Breast epithelium (tissue), 4 donors: ENCODE data around the gene CHD5. TPM values are rescaled to one million over a fixed set of nuclear protein-coding genes. Genes with fewer than 3 reads are reported as not detected.

Source experiments
- DNase-seq, 2 donors: peaks; one replicate each; pipeline ENCODE4 v3.0.0-alpha.2; 2019; ENCODE audit warnings: low spot score in 2 of 2
- H3K27ac ChIP-seq, 2 donors: fragments of 200-600 bp; sonication (generic) in 1 of 2; one replicate each; pipeline ENCODE4 v1.5.1; 2016 to 2019; ENCODE audit warnings: mild to moderate bottlenecking in 1 of 2
- H3K27me3 ChIP-seq, 2 donors: fragments of 200-600 bp; sonication (generic) in 1 of 2; one replicate each; pipeline versions ENCODE4 v1.5.1 to v1.6.0; 2017 to 2019; ENCODE audit warnings: control low read depth in 1 of 2, mild to moderate bottlenecking in 1 of 2
- H3K36me3 ChIP-seq: fragments of 200-600 bp; one replicate; pipeline ENCODE4 v1.5.1; 2019
- H3K4me1 ChIP-seq, 2 donors: fragments of 200-600 bp; sonication (generic); one replicate each; pipeline ENCODE4 v1.5.1; 2016 to 2019; ENCODE audit warnings: control low read depth in 1 of 2
- H3K4me3 ChIP-seq, 3 donors: fragments of 200-600 bp; sonication (generic); 1 replicate in 2 of 3; 2 replicates in 1 of 3; pipeline ENCODE4 v1.5.1; 2016 to 2019; ENCODE audit warnings: mild to moderate bottlenecking in 3 of 3, moderate library complexity in 2 of 3
- H3K9me3 ChIP-seq, 2 donors: fragments of 200-600 bp; sonication (generic) in 1 of 2; one replicate each; pipeline ENCODE4 v1.5.1; 2016 to 2019; ENCODE audit warnings: control low read depth in 1 of 2
- CTCF ChIP-seq, 3 donors: fragments of 450-650 bp; IDR thresholded peaks; one replicate each; pipeline ENCODE4 v1.5.1; 2016 to 2017; ENCODE audit warnings: antibody characterized with exemption in 3 of 3, mild to moderate bottlenecking in 3 of 3, moderate library complexity in 3 of 3
- POLR2A ChIP-seq: fragments of 450-650 bp; IDR thresholded peaks from one replicate; pipeline ENCODE4 v1.6.1; 2016; ENCODE audit warnings: antibody characterized with exemption, mild to moderate bottlenecking, moderate library complexity
- POLR2AphosphoS5 ChIP-seq, 3 donors: sonication (generic); formaldehyde crosslinking; IDR thresholded peaks; one replicate each; pipeline ENCODE4 v1.6.1; 2017; ENCODE audit warnings: antibody characterized with exemption in 3 of 3
- intact Hi-C: fragments of 100-400 bp; cut with DNase I; formaldehyde crosslinking; loops from one replicate; pipeline ENCODE4 v1.15.1; 2023; ENCODE audit warnings: low total_unique reads
- total RNA-seq, 3 donors: library from RNA; depleted of rRNA; stranded (reverse); fragments of >200 nt; gene quantifications; one replicate each; pipeline ENCODE4 v1.1.0, GENCODE V29; 2016

Gene CHD5
- total RNA-seq, 3 donors from 2014 or later, result under 0.01 to 0.33 (median 0.15) TPM

DNA sequence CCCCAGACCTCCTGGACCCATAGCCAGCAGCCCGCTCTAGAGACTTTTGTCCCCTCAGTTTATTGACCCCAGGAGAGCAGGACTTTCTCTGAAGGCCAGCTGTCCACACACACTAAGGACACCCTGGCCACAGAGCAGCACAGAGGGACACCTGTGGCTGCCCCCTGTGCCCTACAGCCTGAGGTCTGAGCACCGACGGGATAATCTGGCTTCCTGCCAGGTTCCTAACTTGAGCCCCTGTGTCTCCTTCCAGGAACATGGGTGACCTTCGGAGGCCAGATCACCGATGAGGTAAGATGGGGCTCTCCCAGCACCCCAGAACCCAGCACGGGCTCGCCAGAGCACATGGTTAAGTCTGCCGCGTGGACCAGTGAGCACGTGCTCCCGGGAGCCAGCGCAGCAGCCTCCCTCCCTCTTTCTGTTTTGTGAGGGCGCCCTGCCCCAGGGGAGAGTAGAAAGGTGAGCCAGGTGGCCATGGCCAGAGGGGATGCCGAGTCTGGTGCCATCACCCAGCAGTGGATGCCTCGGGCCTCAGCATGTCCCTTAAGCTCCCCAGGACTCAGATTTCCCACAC is 106.6 kb downstream of the CHD5 start:
- no peak for TF ChIP-seq POLR2AphosphoS5 (IDR thresholded peaks at IDR 0.05)
- no peak for TF ChIP-seq POLR2A
- no peak for TF ChIP-seq CTCF (IDR thresholded peaks at IDR 0.05)
- no peaks in the 10 kb centered on the region for H3K4me1 ChIP-seq
- H3K36me3 ChIP-seq, result no peaks in the 10 kb centered on the region
- intact Hi-C loops, result no loop called here
- no peak overlapping the region for H3K4me3 ChIP-seq
- DNase-seq, result no peak
- H3K9me3 ChIP-seq, result no peaks in the 10 kb centered on the region
- no peaks in the 10 kb centered on the region for H3K27me3 ChIP-seq
- no peak overlapping the region for H3K27ac ChIP-seq

DNA sequence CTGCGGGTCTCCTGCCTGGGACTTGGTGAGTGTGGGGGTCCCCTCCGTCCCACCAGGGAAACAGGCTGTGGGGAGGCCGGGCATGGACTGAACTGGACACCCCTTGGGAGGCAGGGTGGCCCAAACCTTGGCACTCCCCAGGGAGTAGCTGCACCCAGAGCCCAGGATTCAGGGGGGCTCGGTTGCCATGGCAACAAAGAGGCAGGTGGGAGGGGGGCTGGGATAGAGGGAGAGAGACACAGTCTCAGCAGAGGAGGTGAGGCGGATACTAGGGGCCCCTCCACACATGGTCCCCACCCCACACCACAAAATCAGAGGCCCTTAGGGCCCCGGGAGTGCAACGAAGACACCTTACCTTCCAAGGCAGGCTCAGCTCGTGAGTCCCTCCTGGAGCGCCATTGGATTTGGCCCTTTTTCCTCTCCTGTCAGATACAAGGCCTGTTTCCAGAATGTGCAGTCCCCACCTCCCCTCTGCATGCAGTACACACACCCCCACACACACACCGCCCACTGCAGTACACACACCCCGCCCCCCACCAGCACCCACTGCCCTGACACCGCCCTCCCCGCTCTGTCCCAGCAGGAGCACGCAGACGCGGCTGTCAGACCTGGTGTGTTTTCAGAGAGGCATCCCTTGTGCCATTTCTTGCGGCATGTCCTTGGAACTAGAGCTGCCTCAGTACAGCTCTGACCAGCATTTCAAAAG is 107.2 kb downstream of the CHD5 start:
- intact Hi-C loops, result no loop called here
- DNase-seq, result no peak
- H3K27ac ChIP-seq, result no peak overlapping the region
- no peaks in the 10 kb centered on the region for H3K9me3 ChIP-seq
- H3K4me3 ChIP-seq, result no peak overlapping the region
- H3K36me3 ChIP-seq, result no peaks in the 10 kb centered on the region
- no peaks in the 10 kb centered on the region for H3K4me1 ChIP-seq
- no peaks in the 10 kb centered on the region for H3K27me3 ChIP-seq
- TF ChIP-seq POLR2A (no peak), CTCF (IDR thresholded peaks at IDR 0.05) (no peak), POLR2AphosphoS5 (IDR thresholded peaks at IDR 0.05) (no peak)

DNA sequence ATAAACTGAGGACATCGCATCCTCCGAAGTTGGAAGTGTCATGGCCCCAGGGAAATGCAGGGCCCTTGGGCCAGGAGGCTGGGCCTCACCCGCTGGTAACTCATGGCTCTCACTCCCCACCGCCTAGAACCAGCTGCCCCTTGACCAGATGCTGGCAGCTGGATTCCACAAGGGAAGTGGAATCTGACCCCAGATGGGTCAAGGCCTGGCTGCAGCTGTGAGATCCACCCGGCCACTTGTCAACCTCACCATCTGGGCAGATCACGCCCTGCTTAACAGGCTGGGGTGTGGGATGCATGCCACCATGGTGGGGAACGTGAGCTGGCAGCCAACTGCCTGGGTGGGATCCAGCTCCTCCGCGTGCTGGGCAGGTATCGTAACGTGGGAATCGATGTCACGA is 108.9 kb downstream of the CHD5 start:
- intact Hi-C loops, result no loop called here
- TF ChIP-seq POLR2AphosphoS5 (IDR thresholded peaks at IDR 0.05), result no peak
- TF ChIP-seq POLR2A, result no peak
- no peak for TF ChIP-seq CTCF (IDR thresholded peaks at IDR 0.05)

GRCh38 chr1:6070450-6070974 is 109.6 kb downstream of the CHD5 start:
- Histone ChIP-seq H3K4me3 (no peak overlapping the region), H3K27ac (no peak overlapping the region), H3K36me3 (no peaks in the 10 kb centered on the region), H3K4me1 (no peaks in the 10 kb centered on the region), H3K27me3 (no peaks in the 10 kb centered on the region), H3K9me3 (no peaks in the 10 kb centered on the region)
- intact Hi-C loops, result no loop called here
- TF ChIP-seq CTCF (IDR thresholded peaks at IDR 0.05), result no peak
- no peak for TF ChIP-seq POLR2AphosphoS5 (IDR thresholded peaks at IDR 0.05)
- TF ChIP-seq POLR2A, result no peak
- no peak for DNase-seq

More for the DNA sequence above, 108.9 kb downstream of the CHD5 start:
- no peak for DNase-seq
- H3K36me3 ChIP-seq, result no peaks in the 10 kb centered on the region
- H3K4me3 ChIP-seq, result no peak overlapping the region
- H3K9me3 ChIP-seq, result no peaks in the 10 kb centered on the region
- no peaks in the 10 kb centered on the region for H3K27me3 ChIP-seq
- no peak overlapping the region for H3K27ac ChIP-seq
- H3K4me1 ChIP-seq, result no peaks in the 10 kb centered on the region

DNA sequence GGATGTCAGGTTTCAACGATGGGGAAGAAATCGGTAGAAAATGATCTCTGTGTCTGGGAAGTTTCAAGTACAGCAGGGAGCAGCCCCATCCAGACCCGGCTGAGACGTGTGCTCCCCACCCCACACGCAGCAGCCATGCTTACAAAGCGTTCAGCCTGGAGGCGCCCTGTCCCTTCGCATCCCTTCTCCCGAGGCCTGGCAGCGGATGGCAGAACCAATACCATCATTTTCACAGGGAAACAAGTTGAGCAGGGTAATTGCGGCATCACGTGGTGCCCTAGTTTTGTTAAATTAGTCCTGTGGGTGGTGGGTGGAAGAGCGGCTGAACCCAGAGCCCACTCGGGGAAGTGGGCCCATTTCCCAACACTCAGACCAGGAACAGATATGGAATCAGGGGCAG is 110.5 kb downstream of the CHD5 start:
- Histone ChIP-seq H3K9me3 (no peaks in the 10 kb centered on the region), H3K27ac (no peak overlapping the region), H3K36me3 (no peaks in the 10 kb centered on the region), H3K4me3 (no peak overlapping the region), H3K27me3 (no peaks in the 10 kb centered on the region), H3K4me1 (no peaks in the 10 kb centered on the region)
- DNase-seq, result no peak
- intact Hi-C loops, result no loop called here
- TF ChIP-seq POLR2AphosphoS5 (IDR thresholded peaks at IDR 0.05) (no peak), CTCF (IDR thresholded peaks at IDR 0.05) (no peak), POLR2A (no peak)
